Prostate gland (tissue), 2 donors: ENCODE results near the gene RPE65. TPM values are rescaled to one million over a fixed set of nuclear protein-coding genes. Genes with fewer than 3 reads are reported as not detected.
"Not testable (repeated sequence)": the region's sequence is repeated elsewhere in the genome, so short reads cannot be mapped to it uniquely, and the experiment has no call there.

Experiments
- DNase-seq: peaks from one replicate; pipeline ENCODE4 v3.0.0-alpha.2; 2019; ENCODE audit warnings: low spot score
- H3K27ac ChIP-seq, 2 donors: fragments of 200-600 bp; sonication (generic); 2 replicates each; pipeline ENCODE4 v1.5.1; 2017 to 2019
- H3K27me3 ChIP-seq: fragments of 200-600 bp; sonication (generic); replicated peaks from 2 replicates; pipeline ENCODE4 v1.5.1; 2019; ENCODE audit not compliant: insufficient read depth
- H3K36me3 ChIP-seq, 2 donors: fragments of 200-600 bp; sonication (generic); 1 replicate in 1 of 2; 2 replicates in 1 of 2; pipeline versions ENCODE4 v1.5.1 to v1.8.1; 2017 to 2019
- H3K4me1 ChIP-seq: fragments of 200-600 bp; sonication (generic); replicated peaks from 2 replicates; pipeline ENCODE4 v1.5.1; 2019
- H3K4me3 ChIP-seq, 2 donors: fragments of 200-600 bp; sonication (generic); 2 replicates each; pipeline ENCODE4 v1.5.1; 2017 to 2019
- H3K9me3 ChIP-seq: fragments of 200-600 bp; sonication (generic); 2 replicates; pipeline ENCODE4 v1.5.1; 2017
- CTCF ChIP-seq, 4 experiments: fragments of 200-600 bp in 2 of 4; fragments of 450-650 bp in 2 of 4; sonication (generic) in 2 of 4; IDR thresholded peaks; 1 replicate in 3 of 4; 2 replicates in 1 of 4; pipeline ENCODE4 v1.5.1; 2016 to 2019; ENCODE audit warnings: antibody characterized with exemption in 4 of 4, mild to moderate bottlenecking in 2 of 4, moderate library complexity in 2 of 4
- POLR2A ChIP-seq: fragments of 450-650 bp; IDR thresholded peaks from one replicate; pipeline ENCODE4 v1.6.1; 2016; ENCODE audit warnings: antibody characterized with exemption, mild to moderate bottlenecking
- POLR2AphosphoS5 ChIP-seq: sonication (generic); formaldehyde crosslinking; IDR thresholded peaks from one replicate; pipeline ENCODE4 v1.6.1; 2017; ENCODE audit warnings: antibody characterized with exemption
- WGBS: methylation state at CpG from one replicate; pipeline ENCODE4 v1.1.5; 2018; 5-methylcytosine and 5-hydroxymethylcytosine counted together
- intact Hi-C: fragments of 100-400 bp; cut with DNase I; formaldehyde crosslinking; loops from one replicate; pipeline ENCODE4 v1.14.2; 2022
- total RNA-seq, 2 donors: library from RNA; depleted of rRNA; stranded (reverse); fragments of >200 nt; gene quantifications; one replicate each; pipeline ENCODE4 v1.1.0, GENCODE V29; 2016

RPE65 gene
- total RNA-seq, 2 donors from 2014 or later: 0.57 to 0.91 TPM

GRCh38 chr1:68481041-68481440 lies 31.3 kb upstream of the RPE65 start:
- Histone ChIP-seq H3K4me3 (no peak overlapping the region), H3K9me3 (no peaks in the 10 kb centered on the region), H3K27ac (no peak overlapping the region), H3K27me3 (no peaks in the 10 kb centered on the region), H3K36me3 (no peaks in the 10 kb centered on the region), H3K4me1 (no peaks in the 10 kb centered on the region)
- DNase-seq: no peak
- TF ChIP-seq POLR2A (no peak), CTCF (IDR thresholded peaks at IDR 0.05) (no peak), POLR2AphosphoS5 (no peak)
- intact Hi-C loops: no loop called here
- WGBS: 86% methylated on average over 3 of the region's 3 CpGs

GRCh38 chr1:68479501-68479900 lies 29.7 kb upstream of the RPE65 start:
- TF ChIP-seq POLR2A (no peak), POLR2AphosphoS5 (no peak), CTCF (IDR thresholded peaks at IDR 0.05) (no peak)
- H3K27ac ChIP-seq: no peak overlapping the region
- intact Hi-C loops: no loop called here
- H3K36me3 ChIP-seq: no peaks in the 10 kb centered on the region
- 100% methylated on average over 2 of the region's 2 CpGs for WGBS
- no peaks in the 10 kb centered on the region for H3K9me3 ChIP-seq
- H3K27me3 ChIP-seq: no peaks in the 10 kb centered on the region
- no peaks in the 10 kb centered on the region for H3K4me1 ChIP-seq
- DNase-seq: no peak
- H3K4me3 ChIP-seq: no peak overlapping the region

- TF ChIP-seq POLR2AphosphoS5 (no peak), POLR2A (no peak), CTCF (IDR thresholded peaks at IDR 0.05) (no peak)
- WGBS: 91% methylated on average over 2 of the region's 2 CpGs
- H3K36me3 ChIP-seq: no peaks in the 10 kb centered on the region
- H3K9me3 ChIP-seq: no peaks in the 10 kb centered on the region
- H3K4me1 ChIP-seq: no peaks in the 10 kb centered on the region
- no peak for DNase-seq
- no peak overlapping the region for H3K4me3 ChIP-seq
- H3K27ac ChIP-seq: no peak overlapping the region
- H3K27me3 ChIP-seq: no peaks in the 10 kb centered on the region
- intact Hi-C loops: no loop called here
These were observed 28.9 kb upstream of the RPE65 start for GRCh38 chr1:68478662-68479061.

GRCh38 chr1:68476626-68477025 lies 26.9 kb upstream of the RPE65 start:
- H3K4me3 ChIP-seq, H3K36me3 ChIP-seq, H3K4me1 ChIP-seq, intact Hi-C loops, DNase-seq, H3K27ac ChIP-seq, H3K9me3 ChIP-seq, H3K27me3 ChIP-seq: not testable (repeated sequence)
- WGBS: 88% methylated on average over 2 of the region's 2 CpGs

GRCh38 chr1:68473060-68473459 lies 23.3 kb upstream of the RPE65 start:
- Histone ChIP-seq H3K9me3 (no peaks in the 10 kb centered on the region), H3K36me3 (no peaks in the 10 kb centered on the region), H3K4me1 (no peaks in the 10 kb centered on the region), H3K27me3 (no peaks in the 10 kb centered on the region), H3K4me3 (no peak overlapping the region), H3K27ac (no peak overlapping the region)
- TF ChIP-seq POLR2AphosphoS5 (no peak), POLR2A (no peak), CTCF (IDR thresholded peaks at IDR 0.05) (no peak)
- no peak for DNase-seq
- intact Hi-C loops: loop anchor here (5.0 kb wide), 1 partner anchor 119 kb away; no protein-coding TSS in a partner anchor
